OCI-LY3 (cell line): ENCODE measurements around the gene POLR2E.

Source experiments
- H2AFZ ChIP-seq: fragments of 200-600, 300-600 bp; shearing (Covaris generic); 2 replicates; pipeline ENCODE4 v1.6.0; 2014; ENCODE audit warnings: antibody characterized with exemption, low read depth, low read length
- H3K27ac ChIP-seq: fragments of 200-600, 300-600 bp; sonication (generic); 2 replicates; pipeline ENCODE4 v1.5.1; 2014; ENCODE audit warnings: mild to moderate bottlenecking, low read length, moderate library complexity, mixed read lengths
- H3K27me3 ChIP-seq: fragments of 200-600, 300-600 bp; sonication (generic); 2 replicates; pipeline ENCODE4 v1.6.1; 2014; ENCODE audit warnings: low read depth, low read length, mixed read lengths
- H3K36me3 ChIP-seq: fragments of 200-600, 300-600 bp; sonication (generic); replicated peaks from 2 replicates; pipeline ENCODE3; 2014; ENCODE audit warnings: low read depth, low read length, mixed read lengths
- H3K4me1 ChIP-seq: fragments of 300-600, 200-600 bp; sonication (generic); 2 replicates; pipeline ENCODE4 v1.6.1; 2014; ENCODE audit warnings: low read length, mixed read lengths
- H3K4me2 ChIP-seq: fragments of 200-600, 300-600 bp; sonication (generic); 2 replicates; pipeline ENCODE4 v1.6.1; 2014; ENCODE audit warnings: low read length, mixed read lengths
- H3K4me3 ChIP-seq: fragments of 300-600, 200-600 bp; sonication (generic); 2 replicates; pipeline ENCODE4 v1.5.1; 2014; ENCODE audit warnings: antibody characterized with exemption, mild to moderate bottlenecking, low read length, moderate library complexity
- H3K79me2 ChIP-seq: fragments of 300-600, 200-600 bp; shearing (Covaris generic); 2 replicates; pipeline ENCODE4 v1.6.1; 2014; ENCODE audit warnings: mild to moderate bottlenecking, low read length, mixed read lengths
- H3K9ac ChIP-seq: fragments of 300-600, 200-600 bp; shearing (Covaris generic); 2 replicates; pipeline ENCODE4 v1.6.0; 2014; ENCODE audit warnings: mild to moderate bottlenecking, low read length, moderate library complexity
- H3K9me3 ChIP-seq: fragments of 200-600, 300-600 bp; shearing (Covaris generic); 2 replicates; pipeline ENCODE4 v1.6.1; 2014; ENCODE audit warnings: low read length, mixed read lengths; ENCODE audit not compliant: insufficient read depth
- H4K20me1 ChIP-seq: fragments of 200-600, 300-600 bp; sonication (generic); 2 replicates; pipeline ENCODE4 v1.6.1; 2016; ENCODE audit warnings: low read length, mixed read lengths; ENCODE audit not compliant: insufficient read depth
- EZH2phosphoT487 ChIP-seq: fragments of 200-600 bp; shearing (Covaris generic); IDR thresholded peaks from 2 replicates; pipeline ENCODE4 v1.6.1; 2018; ENCODE audit warnings: antibody characterized with exemption, mixed run types, low read depth
- TF ChIP-seq, protein P1 (sequence below): fragments of 200-600, 300-600 bp; sonication (generic); IDR thresholded peaks from 2 replicates; pipeline ENCODE4 v1.5.1; 2014; ENCODE audit warnings: antibody characterized with exemption, low read length, low read depth

POLR2E gene

GRCh38 chr19:1085676-1086442, 9.3 kb downstream of the POLR2E start:
- Histone ChIP-seq H3K27me3 (no peaks in the 10 kb centered on the region), H3K4me1 (peaks cover 27% of the 10 kb centered on the region), H3K4me2 (no peak overlapping the region), H3K9me3 (no peaks in the 10 kb centered on the region), H3K36me3 (peaks cover 70% of the 10 kb centered on the region), H3K79me2 (0 out of 2 replicates have a peak, but pooled peaks cover 3% of the 10 kb centered on the region), H3K4me3 (no peak overlapping the region), H3K9ac (no peak overlapping the region), H2AFZ (no peak overlapping the region), H3K27ac (no peak overlapping the region), H4K20me1 (peaks cover 25% of the 10 kb centered on the region)
- no peak for TF ChIP-seq EZH2phosphoT487
- TF ChIP-seq, protein P1, sequence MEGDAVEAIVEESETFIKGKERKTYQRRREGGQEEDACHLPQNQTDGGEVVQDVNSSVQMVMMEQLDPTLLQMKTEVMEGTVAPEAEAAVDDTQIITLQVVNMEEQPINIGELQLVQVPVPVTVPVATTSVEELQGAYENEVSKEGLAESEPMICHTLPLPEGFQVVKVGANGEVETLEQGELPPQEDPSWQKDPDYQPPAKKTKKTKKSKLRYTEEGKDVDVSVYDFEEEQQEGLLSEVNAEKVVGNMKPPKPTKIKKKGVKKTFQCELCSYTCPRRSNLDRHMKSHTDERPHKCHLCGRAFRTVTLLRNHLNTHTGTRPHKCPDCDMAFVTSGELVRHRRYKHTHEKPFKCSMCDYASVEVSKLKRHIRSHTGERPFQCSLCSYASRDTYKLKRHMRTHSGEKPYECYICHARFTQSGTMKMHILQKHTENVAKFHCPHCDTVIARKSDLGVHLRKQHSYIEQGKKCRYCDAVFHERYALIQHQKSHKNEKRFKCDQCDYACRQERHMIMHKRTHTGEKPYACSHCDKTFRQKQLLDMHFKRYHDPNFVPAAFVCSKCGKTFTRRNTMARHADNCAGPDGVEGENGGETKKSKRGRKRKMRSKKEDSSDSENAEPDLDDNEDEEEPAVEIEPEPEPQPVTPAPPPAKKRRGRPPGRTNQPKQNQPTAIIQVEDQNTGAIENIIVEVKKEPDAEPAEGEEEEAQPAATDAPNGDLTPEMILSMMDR = no peak

GRCh38 chr19:1085053-1085658, 10.0 kb downstream of the POLR2E start:
- H3K9ac ChIP-seq = no peak overlapping the region
- peaks cover 27% of the 10 kb centered on the region for H3K4me1 ChIP-seq
- no peak overlapping the region for H3K27ac ChIP-seq
- no peaks in the 10 kb centered on the region for H3K9me3 ChIP-seq
- no peak overlapping the region for H2AFZ ChIP-seq
- TF ChIP-seq EZH2phosphoT487 = no peak
- TF ChIP-seq, protein P1 = no peak
- peaks cover 74% of the 10 kb centered on the region for H3K36me3 ChIP-seq
- H3K79me2 ChIP-seq = 0 out of 2 replicates have a peak, but pooled peaks cover 3% of the 10 kb centered on the region
- H3K4me3 ChIP-seq = no peak overlapping the region
- H3K27me3 ChIP-seq = no peaks in the 10 kb centered on the region
- H3K4me2 ChIP-seq = no peak overlapping the region
- peaks cover 25% of the 10 kb centered on the region for H4K20me1 ChIP-seq

GRCh38 chr19:1084024-1084868, 10.9 kb downstream of the POLR2E start:
- H4K20me1 ChIP-seq = peaks cover 25% of the 10 kb centered on the region
- H3K36me3 ChIP-seq = peaks cover 76% of the 10 kb centered on the region
- no peaks in the 10 kb centered on the region for H3K27me3 ChIP-seq
- TF ChIP-seq, protein P1 = no peak
- no peak for TF ChIP-seq EZH2phosphoT487
- H3K9ac ChIP-seq = no peak overlapping the region
- H3K79me2 ChIP-seq = no peaks in the 10 kb centered on the region
- H2AFZ ChIP-seq = no peak overlapping the region
- H3K4me1 ChIP-seq = peaks cover 24% of the 10 kb centered on the region
- H3K9me3 ChIP-seq = no peaks in the 10 kb centered on the region
- no peak overlapping the region for H3K4me3 ChIP-seq
- no peak overlapping the region for H3K27ac ChIP-seq
- no peak overlapping the region for H3K4me2 ChIP-seq
